ENCODE measurements around the gene EXD2.
"Not testable (repeated sequence)": the region's sequence is repeated elsewhere in the genome, so short reads cannot be mapped to it uniquely, and the experiment has no call there.

The EXD2 gene

DNA sequence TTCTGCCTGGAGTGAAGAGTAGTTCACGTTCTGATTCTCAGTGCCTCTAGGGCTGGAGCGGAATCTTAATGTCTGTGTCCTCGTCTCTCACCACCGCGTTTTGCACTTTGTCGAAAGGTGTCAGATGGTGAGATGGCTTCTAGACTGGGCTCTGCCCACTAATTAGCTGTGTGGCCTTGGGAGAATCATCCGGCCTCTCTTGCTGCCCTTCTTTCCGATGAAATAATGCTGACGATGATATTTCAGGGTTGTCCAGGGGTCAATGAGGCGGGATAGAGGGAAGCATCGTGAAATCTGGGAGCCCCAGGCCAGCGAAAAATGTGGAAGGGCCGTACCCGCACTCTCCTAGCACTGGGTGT, 67.8 kb downstream of the EXD2 start:
- no peak for DNase-seq

DNA sequence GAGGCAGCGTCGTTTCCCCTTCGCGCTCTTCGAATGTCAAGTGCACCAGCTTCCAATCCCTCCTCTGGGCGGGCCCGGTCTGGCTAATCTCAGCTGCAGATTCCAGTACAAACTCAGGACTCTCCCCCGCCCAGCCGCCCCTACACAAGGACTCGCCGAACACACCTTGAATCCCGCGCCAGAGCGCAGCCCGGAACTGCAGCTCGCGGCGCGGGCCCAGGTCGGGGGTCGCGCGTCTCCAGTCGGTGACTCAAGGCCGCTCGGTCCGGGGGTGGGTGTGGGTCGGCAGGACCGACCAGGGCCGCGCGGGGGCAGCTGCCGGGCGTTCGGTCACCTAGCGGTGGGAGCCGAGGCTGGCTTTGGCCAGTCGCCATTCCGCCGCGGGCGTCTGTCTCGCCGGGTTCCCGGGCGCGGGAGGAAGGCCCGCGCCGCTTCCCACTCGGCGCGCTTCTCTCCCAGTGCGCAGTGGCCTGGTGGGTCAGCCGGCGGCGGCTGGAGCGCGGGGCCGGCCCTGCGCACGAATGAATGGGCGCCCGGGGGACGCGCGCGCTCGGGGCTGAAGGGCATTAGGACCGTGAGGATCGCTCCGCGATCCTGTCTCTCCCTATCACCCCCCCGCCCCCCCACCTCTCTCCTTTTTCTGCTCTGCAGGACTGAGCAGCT, 68.4 kb downstream of the EXD2 start, which contains the start of gene GALNT16:
GALNT16 (plus strand) TSS at position 632 of the 663 bp plus-strand sequence. CDS start 133 bp downstream, outside the sequence.
- no peak for DNase-seq

DNA sequence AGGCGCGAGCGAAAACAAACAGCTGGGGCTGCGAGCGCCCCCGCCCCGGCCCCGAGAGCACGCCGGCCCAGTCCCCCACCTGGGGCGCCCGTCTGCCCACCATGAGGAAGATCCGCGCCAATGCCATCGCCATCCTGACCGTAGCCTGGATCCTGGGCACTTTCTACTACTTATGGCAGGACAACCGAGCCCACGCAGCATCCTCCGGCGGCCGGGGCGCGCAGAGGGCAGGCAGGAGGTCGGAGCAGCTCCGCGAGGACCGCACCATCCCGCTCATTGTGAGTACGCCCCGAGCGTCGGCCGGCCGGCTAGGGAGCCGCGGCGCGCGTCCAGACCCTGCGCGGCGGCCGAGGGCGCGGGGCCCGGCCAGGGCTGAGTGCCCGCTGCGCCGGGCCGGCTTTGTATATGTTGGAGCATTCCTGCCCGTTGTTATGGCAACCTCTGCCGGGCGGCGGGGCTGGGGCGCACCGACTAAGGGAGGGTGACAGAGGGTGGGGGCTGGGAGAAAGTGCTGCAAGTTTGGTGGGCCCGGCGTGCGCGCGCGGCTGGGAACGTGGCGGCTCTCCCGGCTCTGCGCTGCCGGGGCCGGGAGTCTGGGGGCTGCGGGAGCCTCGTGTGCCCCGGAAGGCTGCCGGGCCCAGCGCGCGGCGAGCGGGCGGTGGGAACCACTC, 69.0 kb downstream of the EXD2 start:
- no peak for DNase-seq

DNA sequence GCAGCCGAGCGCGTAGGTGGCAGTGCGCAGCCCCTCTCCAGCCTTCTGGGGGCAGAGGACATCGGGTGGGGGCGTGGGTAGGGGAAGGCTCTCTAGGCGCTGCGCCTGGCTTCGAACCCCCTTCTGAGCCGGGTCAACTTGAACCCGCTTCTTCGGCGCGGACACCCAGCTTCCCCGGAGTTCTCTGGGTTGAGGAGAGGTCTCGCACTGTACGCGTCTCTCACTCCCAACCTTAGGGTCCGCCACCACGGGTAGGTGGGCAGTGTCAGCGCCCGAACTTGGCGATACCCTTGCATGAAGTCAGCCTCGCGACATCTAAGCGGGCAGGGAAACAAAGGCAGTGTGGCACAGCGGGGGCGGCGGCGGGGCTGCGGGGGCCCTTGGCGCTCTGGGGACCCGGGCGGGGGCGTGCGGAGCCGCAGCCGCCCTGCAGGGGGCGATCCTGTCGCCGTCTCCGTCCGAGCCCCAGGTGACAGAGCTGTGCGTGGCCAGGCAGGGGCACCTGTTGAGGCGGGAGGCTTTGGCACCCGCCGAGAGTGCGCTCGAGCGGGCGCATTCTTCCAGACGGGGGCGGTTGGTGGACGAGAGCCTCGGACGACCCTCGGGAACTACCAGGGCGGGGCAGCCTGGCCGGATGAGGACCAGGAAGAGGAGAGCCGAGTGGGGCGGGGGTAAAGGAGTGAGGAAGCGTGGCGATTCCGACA, 69.7 kb downstream of the EXD2 start:
- DNase-seq, result peak; percentile 5

DNA sequence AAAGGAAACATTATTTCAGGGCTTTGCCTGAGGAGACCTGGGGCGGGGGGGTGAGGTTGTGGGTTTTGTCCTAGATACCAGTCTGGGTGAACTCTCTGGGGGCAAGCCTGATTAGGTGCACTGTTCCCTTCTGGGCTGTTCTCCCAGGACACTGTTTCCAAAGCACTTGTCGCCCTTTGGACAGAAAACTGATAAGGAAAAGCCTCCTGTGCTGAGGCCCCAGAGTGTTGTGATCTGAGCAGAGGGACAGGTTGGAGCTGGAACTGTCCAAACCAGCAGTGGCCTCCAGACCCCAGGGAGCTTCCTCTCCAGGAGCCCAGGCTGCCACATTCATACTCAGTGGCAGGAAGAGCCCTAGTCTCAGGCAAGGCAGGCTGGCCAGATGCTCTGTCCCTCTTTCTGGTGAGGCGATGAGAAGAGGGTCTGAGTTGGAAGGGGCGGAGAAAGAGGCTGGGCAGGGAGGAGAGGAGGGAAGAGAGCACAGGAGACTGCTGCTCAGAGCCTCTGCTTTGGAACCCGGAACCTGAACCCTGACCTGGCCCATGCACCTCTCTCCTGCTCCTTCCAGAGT, 70.5 kb downstream of the EXD2 start:
- no peak for DNase-seq

DNA sequence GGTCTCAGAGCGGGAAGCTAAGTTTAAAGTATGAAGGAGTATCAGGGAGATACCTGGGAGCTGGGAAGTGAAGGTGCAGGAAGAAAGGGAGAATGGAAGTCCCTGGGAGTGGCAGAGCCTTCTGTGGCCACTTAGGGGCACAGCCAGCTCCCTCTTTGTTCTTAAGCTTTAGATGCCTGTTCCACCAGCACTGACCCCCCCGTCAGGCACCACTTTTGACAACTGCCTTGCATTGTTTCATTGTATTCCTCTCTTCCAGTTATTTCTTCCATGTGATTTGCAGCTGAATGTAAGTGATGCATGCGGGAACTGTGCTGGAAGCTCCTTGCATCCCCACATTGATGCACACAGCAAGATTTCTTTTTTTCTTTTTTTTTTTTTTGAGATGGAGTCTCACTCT, 71.2 kb downstream of the EXD2 start:
- no peak for DNase-seq

DNA sequence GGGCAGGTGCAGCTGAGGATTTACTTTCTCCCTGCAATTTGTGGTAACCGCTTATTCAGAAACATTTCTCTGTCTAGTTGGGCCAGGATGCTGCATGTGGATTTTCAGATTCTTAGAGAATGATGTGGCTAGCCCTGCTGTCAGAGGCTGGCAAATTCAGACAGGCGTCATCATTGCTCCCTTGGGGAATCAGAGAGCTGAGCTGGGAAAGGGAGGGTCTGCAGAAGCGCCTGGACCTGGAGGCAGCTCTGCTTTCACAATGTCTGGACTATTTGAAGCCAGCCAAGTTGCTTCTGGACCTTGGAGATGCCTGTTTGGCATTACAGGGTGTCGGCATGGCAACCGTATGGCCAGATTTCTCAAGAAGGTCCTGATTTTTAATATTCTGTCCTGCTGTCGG, 72.1 kb downstream of the EXD2 start:
- no peak for DNase-seq

DNA sequence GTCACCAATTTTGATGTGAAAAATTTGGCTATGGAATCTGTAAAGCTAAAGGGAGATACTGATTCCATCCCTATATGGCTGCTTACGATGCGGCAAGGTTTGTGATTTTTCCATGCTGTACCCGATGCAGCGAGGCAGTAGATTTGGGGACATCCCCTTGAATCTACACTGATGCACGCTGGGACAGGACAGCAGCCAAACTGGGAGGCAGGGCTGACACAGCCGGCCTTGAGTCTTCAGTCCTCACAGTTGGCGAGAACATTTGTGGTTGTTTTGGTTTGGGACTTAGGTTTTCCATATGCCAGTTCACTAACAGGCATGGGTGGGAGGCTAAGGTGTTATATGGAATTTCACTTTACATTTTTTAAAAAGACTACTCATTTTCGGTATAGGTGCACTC, 72.5 kb downstream of the EXD2 start:
- DNase-seq, result no peak

DNA sequence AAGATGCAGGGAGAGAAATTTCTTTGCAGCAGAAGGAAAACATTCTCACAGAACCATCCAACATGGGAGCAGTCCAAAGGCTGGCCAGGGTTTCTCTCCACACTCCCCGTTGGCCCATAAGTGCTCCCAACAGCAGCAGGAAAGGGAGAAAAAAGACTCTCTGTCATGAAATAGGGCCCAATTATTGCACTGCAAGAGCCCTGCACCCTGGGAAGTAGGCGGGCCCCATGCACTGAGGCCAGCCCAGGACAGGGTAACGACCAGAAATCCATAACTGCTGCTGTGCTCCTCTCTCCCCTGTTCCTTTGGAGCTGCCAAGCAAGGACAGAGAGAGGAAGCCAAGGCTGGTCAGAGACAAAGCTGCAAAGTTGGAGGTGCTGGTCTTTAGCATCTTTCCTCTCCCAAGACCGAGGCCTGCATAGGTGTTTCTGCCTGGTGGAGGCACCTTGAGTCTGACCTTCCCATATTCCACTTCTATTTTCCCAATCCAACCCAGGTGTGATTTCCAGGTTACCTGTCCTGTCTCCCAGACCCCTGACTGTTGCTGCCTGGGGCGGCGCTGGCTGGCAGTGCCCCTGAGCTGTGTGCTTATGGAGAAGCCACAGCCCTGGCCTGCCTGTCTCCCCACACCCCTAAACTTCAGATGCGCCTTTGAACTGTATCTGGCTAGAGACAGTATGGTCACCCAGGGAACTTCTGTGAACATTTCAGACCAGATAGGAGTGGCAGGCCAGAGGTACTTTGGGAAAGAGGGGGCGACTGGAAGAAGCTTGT, 75.5 kb downstream of the EXD2 start:
- DNase-seq, result no peak

DNA sequence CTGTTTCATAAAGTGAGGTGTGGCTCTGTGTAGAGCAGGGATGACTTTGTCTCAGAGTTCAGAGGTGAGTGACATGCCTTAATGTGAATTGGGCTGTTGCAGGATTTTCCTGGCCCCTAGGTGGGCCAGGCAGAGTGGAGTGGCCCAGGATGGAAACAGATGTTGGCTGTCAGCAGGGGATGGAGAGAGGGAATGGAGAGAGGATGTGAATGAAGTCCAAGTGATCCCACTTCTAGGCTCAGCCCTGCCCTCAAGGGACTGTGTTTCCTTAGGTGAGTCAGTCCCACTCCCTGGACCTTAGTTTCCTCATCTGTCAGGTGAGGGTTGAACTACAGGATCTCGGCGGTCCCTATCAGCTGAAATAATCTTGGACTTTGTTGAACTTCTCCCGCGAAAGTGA, 76.2 kb downstream of the EXD2 start:
- no peak for DNase-seq

DNA sequence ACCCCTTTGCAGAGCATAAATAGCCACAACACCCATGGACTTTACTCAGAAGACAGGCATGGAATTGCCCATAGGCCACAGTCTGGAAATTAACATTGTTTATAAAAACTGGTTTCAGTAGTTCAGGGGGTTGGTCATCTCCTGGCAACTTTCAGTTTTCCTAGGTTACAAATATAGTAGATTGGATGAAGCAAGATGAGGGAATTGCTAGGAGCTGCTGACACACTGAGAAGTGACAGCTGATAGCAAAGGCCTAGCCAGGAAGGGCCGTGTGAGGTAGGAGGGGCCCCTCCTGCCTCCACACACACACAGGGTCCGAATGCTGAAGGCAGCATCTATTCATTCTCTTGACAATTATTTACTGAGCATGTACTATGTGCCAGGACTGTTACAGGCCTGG, 76.9 kb downstream of the EXD2 start:
- no peak for DNase-seq

DNA sequence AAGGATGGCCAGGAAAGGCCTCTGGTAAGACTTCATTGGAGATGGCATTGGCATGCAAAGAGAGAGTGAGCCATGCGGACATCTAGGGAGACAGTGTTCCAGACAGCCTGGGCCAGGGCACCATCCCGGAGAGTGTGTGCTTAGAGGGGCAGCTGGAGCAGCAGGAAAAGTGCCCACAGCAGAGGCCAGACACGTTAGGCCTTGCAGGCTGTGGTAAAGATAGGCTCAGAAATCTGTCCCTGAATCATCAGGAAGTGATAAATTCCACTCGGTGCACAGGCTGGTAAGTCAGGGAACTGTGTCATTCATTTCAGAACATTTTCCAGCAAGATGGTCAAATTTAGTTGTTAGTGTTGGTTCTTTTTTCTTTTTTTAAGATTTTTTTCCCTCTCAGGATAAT, 77.5 kb downstream of the EXD2 start:
- DNase-seq, result no peak

DNA sequence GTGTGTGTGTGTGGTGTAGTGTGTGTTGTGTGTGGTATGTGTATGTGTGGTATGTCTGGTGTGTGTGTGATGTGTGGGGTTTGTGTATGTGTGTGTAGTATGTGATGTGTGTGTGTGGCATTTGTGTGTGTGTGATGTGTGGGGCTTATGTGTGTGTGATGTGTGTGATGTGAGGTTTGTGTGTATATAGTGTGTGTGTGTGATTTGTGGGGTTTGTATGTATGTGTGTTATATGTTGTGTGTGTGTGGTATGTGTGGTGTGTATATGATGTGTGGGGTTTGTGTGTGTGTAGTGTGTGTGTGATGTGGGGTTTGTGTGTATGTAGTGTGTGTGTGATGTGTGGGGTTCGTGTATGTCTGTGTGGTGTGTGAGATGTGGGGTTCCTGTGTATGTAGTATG, 78.1 kb downstream of the EXD2 start:
- DNase-seq, result no peak

DNA sequence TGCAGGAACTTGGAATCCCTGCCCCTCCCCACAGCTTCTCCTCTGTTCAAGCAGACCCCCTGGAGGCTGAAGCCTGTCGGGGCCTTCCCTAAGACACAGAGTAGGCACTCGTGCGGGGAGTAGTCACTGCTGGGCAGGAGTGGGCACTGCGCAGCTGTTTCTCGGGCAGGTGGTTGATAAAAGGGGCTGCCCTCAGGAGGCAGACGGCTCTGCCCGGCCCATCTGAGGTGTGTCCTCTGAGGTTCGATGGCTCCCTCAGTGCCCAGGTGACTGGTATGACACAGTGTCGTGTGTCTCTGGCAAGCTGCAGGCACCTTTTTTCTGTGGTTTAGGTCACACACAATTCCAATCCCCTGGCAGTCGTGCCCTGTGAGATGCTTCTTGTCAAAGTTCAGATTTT, 78.8 kb downstream of the EXD2 start:
- no peak for DNase-seq

DNA sequence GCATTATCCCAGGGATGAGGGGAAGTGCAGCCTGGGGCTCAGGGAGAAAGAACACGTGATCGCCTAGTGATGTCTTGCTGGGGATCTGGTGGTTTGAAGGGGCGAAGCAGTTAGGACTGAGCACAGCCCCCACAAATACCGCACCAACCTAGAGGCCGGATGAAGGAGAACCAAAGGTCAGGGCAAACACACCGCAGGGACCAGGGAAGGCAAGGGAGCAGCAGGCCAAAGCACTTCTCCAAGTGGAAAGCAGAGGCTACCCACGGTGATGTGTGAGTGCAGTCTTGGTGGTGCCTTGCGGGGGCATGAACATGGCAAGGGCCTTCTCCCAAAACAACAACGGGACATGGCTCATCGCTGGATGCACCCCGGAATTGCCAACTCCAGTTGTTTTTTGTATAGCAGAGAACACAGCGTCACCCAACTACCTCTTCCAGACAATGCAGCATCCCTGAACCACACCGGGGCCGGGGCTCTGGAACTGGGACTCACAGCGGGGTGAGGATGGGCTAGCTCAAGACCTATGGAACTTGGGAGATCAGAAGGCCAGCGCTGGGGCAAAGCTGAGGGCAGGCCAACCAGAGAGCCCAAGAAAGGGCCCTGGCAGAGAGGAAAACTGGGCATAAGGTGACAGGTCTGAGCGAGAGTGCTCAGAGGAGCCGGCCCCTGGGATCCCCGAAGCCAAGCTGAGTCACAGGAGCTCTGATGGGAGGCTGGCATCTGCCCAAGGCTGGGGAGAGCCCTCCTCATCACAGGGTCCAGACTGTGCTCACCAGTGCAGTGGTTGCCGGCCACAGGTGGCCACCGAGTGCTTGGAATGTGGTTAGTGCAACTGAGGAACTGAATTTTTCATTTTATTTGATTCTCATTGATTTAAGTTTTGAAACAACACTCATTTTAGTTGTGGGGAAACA, 79.8 kb downstream of the EXD2 start:
- DNase-seq, result no peak

DNA sequence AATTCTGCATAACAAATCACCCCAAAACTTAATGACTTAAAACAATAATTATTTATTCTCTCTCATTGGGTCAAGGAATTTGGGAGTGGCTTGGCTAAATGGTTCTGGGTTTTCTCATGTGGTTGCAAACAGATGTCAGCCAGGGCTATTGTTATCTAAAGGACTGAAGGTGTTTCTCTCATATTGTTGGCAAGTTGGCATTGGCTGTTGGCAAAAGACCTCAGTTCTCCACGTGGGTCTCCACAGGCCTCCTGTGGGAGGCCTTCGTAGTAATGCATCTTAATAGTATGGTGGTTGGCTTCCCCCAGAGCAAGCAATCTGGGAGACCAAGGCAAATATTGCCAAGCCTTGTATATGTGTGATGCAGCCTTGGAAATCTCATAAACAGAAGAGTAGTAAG, 83.0 kb downstream of the EXD2 start:
- DNase-seq, result no peak

DNA sequence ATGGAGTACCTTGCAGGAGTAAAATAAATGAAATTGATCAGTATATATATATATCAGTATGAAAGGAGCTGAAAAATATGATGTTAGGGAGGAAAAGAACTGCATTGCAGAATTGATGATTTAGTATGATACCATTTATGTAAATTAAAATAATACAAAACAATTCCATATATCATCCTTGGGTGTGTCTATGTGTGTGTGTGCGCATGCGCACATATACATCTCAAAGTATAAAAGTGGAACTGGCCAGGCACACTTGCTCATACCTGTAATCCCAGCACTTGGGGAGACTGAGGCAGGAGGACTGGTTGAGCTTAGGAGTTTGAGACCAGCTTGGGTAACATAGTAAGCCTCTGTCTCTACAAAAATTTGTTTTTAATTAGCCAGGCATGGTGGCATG, 84.0 kb downstream of the EXD2 start:
- DNase-seq, result no peak

DNA sequence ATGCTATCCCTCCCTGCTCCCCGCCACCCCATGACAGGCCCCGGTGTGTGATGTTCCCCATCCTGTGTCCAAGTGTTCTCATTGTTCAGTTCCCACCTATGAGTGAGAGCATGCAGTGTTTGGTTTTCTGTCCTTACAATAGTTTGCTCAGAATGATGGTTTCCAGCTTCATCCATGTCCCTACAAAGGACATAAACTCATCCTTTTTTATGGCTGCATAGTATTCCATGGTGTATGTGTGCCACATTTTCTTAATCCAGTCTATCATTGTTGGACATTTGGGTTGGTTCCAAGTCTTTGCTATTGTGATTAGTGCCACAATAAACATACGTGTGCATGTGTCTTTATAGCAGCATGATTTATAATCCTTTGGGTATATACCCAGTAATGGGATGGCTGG, 86.1 kb downstream of the EXD2 start:
- not testable (repeated sequence) for DNase-seq

DNA sequence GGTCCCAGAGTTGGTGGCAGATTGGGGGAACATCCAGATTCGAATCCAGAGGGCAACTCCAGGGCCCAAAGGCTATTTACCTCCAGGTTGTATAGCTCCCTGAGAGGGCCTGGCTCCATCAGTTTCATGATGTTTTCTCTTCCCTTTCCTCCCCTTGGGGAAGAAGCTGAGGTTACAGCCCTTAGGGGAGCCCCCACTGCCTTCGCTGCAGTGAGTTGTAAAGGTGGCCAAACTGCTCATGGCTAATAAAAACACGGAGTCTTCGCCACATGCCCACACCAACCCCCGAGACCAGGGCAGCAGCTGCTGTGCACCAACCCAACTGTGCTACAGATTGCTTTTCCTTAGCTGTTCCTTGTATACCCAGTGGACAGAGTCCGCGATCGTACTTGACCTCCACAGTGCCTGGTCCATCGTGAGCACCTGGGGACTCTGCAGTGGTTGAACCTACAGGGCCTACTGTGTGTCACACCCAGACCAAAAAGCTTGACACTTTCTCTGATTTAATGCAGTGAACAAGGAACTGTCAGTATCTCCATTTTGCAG, 89.5 kb downstream of the EXD2 start:
- DNase-seq, result no peak

DNA sequence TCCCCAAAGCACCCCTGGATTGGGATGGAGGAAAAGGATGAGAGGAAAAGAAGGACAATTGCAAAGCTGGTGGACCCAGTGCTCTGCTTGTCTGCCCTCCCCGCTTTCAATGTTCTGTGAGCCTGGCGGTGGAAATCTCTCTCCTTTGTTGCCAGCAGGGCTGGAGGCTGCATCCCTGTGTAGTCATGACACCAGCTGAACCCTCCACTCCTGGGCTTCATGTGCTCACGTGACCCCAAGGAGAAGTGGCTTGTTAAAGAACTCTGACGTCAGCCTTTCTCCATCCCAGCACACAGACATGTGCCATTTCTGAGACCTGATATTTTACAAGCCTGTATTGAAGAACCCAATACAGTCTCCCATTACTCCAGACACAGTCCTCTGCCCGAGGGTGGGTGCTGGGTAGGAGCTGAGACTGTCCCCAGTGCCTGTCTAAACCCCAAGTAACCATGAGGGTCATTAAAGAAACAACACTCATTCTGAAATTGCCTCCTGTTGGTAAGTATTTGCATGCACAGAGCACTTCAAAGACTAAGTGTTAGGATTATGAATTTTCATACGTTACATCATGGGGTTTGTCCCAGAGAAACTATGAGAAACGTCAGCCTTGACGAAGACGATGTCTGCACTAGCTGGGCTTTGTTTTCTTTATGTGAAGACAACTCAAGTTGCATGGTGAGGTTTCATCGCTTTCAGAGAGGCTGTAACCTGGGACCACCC, 90.3 kb downstream of the EXD2 start:
- no peak for DNase-seq

DNA sequence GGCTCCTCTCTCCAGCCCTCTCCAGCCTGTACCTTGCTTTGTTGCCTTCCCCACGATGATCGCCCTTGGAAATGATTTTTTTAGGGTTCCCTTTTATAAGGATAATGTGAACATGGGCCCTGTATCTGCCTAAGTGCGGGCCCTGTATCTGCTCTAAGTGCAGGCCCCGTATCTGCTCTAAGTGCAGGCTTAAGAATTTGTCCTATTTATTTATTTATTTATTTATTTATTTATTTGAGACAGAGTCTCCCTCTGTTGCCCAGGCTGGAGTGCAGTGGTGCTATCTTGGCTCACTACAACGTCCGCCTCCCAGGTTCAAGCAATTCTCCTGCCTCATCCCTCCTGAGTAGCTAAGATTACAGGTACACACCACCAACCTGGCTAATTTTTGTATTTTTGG, 91.2 kb downstream of the EXD2 start:
- no peak for DNase-seq

Measured in central memory CD4-positive, alpha-beta T cell (primary cell).